DMS53 treated with DMSO at 0.1 percent for 48 hours (cell line): Measurements from ENCODE around the gene FAAH.
"Not testable (repeated sequence)": the region's sequence is repeated elsewhere in the genome, so short reads cannot be mapped to it uniquely, and the experiment has no call there.

Source experiments
- DNase-seq: peaks from one replicate; lab custom pipeline; 2025; ENCODE audit not compliant: unreplicated experiment; lab: John Stamatoyannopoulos, UW

FAAH gene

GRCh38 chr1:46394108-46394871 lies at the start of gene FAAH:
FAAH (plus strand) TSS chr1:46394317; CDS start chr1:46394349, 32 bp downstream.
- DNase-seq = peak; percentile 79

- DNase-seq = no peak
Measured at GRCh38 chr1:46344481-46344880, 49.6 kb upstream of the FAAH start.

GRCh38 chr1:46345281-46345680 lies 48.8 kb upstream of the FAAH start:
- no peak for DNase-seq

GRCh38 chr1:46352363-46352762 lies 41.8 kb upstream of the FAAH start:
- DNase-seq = no peak

GRCh38 chr1:46355920-46356319 lies 38.2 kb upstream of the FAAH start:
- not testable (repeated sequence) for DNase-seq

- no peak for DNase-seq
Measured at GRCh38 chr1:46362158-46362557, 32.0 kb upstream of the FAAH start.

GRCh38 chr1:46363121-46363520 lies 31.0 kb upstream of the FAAH start:
- no peak for DNase-seq

GRCh38 chr1:46364612-46365011 lies 29.5 kb upstream of the FAAH start:
- no peak for DNase-seq

- not testable (repeated sequence) for DNase-seq
Measured at GRCh38 chr1:46365796-46366195, 28.3 kb upstream of the FAAH start.

GRCh38 chr1:46367072-46367471 lies 27.0 kb upstream of the FAAH start:
- DNase-seq = no peak

GRCh38 chr1:46367701-46368100 lies 26.4 kb upstream of the FAAH start:
- DNase-seq = not testable (repeated sequence)

GRCh38 chr1:46368791-46369190 lies 25.3 kb upstream of the FAAH start:
- no peak for DNase-seq

GRCh38 chr1:46369542-46370213 lies 24.4 kb upstream of the FAAH start:
- no peak for DNase-seq

- no peak for DNase-seq
Measured at GRCh38 chr1:46370214-46370633, 23.9 kb upstream of the FAAH start.

GRCh38 chr1:46372431-46372830 lies 21.7 kb upstream of the FAAH start:
- DNase-seq = no peak

- DNase-seq = no peak
Measured at GRCh38 chr1:46379996-46380395, 14.1 kb upstream of the FAAH start.

GRCh38 chr1:46380508-46380907 lies 13.6 kb upstream of the FAAH start:
- DNase-seq = no peak

- DNase-seq = peak; percentile 16
Measured at GRCh38 chr1:46393510-46393909, 607 bp upstream of the FAAH start.

GRCh38 chr1:46394872-46395465 lies 852 bp downstream of the FAAH start:
- no peak for DNase-seq

- DNase-seq = no peak
Measured at GRCh38 chr1:46396441-46397398, 2.6 kb downstream of the FAAH start.

- peak; percentile 29 for DNase-seq
Measured at GRCh38 chr1:46399307-46399706, 5.2 kb downstream of the FAAH start.
